HG02884 (cell line): ENCODE data around the gene RHEB.
A peak's percentile ranks its signal among the peaks of the same experiment; 100 is the strongest.

ENCODE experiments used
- ATAC-seq: cut with Tn5 transposase; IDR thresholded peaks from one replicate; pipeline ENCODE4 v1.9.1; 2021; ENCODE audit warnings: mild to moderate bottlenecking, moderate library complexity; ENCODE audit not compliant: unreplicated experiment

RHEB gene, protein sequence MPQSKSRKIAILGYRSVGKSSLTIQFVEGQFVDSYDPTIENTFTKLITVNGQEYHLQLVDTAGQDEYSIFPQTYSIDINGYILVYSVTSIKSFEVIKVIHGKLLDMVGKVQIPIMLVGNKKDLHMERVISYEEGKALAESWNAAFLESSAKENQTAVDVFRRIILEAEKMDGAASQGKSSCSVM

DNA sequence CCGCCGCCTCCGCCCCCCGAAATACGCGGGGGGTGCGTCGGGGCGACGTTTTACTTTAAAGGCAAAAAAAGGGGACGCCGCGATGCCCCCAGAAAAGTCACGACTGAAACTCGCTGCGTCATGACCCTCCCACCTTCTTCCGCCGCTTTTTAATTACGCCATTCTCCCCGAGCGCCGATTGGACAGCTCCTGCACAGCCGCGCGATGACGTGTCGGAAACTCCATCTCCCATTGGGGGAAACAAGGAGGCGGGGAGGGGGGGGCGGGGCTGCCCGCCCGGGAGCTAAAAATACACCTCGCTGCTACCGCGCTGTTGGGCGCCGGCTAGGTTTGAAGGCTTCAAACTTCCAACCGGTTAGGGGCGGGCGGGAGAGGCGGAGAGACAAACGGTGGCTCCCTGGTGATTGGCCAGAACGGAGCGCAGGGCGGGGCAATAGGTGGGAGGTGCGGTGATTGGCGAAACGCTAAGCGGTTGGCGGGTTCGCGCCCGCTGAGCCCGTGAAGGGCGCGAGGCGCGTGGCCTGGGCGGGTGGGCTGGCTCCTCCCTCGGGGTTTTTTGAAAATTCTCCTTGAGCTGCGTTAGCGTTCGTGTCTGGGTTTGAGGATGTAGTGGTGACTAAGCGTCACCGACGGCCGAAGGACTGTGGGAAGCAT is at the start of gene RHEB:
RHEB (minus strand) TSS at position 131 of the 654 bp plus-strand sequence. CDS start 384 bp downstream, outside the sequence.
- ATAC-seq, result peak; percentile 76

DNA sequence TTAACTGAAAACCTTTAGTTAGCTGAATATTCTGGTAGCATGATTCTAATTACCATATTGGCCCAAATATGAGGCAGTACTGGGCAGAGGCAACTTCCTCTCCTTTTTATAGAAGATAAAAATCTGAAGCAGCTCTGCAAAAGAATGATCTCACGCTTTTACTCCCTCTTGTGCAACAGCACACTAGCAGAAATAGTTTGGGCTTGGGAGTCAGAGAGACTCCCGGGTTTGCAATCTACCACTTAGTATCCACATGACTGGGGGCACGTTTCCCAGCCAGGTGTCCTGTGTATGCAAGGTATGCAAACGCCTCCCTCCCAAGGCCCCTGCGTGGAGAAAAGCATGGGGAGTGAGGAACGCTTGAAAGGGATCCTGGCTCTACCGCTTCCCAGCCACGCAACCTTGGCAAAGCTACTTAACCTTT is 47.2 kb upstream of the RHEB start:
- ATAC-seq, result no peak

DNA sequence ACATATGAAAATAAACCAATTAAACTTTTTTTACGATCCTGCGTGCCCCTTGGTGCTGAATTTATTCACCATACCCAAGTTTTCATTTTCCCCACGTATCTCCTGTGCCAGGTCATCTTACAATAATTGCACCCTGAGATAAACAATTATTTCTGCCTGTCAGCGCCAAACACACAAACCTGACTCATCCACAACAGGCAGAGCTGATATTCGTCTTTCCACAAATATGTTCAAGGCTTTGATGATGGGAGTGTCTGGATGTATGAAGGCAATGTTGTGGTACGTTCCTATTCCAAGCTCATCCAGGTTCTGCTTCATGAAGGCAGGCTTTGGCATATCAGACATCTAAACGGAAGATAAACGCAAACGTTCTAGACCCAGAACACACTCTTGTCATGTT is 45.8 kb upstream of the RHEB start:
- no peak for ATAC-seq

DNA sequence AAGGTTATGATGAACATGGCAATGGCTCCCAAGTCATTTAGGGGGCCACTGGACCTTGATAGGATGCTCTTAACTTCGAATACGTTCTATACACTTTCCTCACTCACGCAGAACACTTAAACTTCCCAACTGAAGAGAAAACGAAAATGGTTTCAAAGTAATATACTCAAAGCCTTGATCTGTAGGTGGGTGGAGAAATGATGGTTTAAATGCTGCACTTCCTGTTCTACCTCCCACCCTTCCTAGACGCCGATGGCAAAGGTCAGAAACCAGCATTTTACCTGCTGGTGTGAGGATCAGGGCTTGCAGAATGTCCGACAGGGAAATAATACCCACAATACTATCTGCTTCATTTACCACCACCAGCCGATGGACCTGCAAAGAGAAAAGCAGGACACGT is 40.5 kb upstream of the RHEB start:
- ATAC-seq, result no peak

DNA sequence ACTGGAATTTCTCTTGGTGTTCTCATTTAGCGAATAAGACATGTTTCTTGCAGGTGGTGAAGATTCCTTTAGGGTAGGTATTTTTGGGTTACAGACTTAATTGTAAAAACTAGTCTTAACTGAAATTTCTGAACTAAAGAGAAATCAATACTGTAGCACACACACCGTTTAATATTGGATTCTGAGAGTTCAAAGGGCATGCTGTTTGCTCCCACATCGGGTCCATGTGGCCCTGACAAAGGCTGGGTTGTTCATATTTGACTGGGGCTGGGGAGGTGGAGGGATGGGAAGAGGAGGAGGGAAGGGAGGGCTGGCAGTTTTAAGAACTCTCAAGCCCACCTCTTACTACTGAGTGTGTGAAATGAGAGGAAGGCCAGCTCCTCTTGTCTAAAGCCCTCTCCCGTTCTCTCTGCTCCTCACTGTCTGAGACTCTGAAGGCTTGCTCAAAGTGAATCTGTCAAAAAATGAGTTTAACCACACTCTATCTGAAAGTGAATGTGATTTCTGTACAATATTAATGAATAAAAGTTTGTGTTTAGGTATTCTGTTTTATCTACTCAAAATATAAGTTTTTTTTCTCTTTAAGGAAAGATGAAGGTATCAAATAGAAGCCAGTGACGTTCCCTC is 40.0 kb upstream of the RHEB start:
- no peak for ATAC-seq

DNA sequence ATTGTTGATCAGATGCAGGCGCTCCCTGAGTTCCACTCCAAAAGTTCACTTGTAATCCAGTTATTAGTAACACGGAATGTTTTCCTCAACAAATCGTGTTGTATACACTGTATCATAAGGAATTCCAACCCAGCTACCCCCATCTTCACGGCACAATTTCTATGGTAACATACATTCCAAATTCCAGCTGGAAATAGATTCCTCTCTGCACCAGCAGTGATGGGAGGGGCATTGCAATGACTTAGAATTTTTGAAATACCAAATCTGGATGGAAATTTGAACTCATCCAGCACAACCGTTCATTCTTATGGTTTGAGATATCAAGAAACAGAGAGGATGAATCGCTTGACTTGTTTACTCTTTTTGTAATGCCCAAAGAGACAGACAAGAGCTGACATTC is 38.9 kb upstream of the RHEB start:
- ATAC-seq, result no peak

DNA sequence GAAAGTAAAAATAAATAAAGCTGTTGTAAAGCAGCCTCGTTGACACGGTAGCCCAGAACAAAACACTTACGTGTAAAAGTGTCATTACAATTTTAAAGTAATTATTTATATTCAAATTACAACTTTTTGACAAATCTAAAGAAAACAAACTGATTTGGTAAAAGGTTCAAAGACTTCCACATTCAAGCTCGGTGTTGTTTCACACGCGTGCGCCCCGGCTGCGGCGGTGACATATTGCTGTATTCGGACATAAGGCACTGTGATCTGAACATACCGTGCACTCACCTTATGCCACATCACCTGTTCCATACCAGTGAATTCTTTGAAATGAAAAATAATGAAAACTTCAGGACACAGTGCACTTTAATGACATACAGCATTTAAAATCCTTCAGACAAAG is 36.9 kb upstream of the RHEB start:
- ATAC-seq, result no peak

DNA sequence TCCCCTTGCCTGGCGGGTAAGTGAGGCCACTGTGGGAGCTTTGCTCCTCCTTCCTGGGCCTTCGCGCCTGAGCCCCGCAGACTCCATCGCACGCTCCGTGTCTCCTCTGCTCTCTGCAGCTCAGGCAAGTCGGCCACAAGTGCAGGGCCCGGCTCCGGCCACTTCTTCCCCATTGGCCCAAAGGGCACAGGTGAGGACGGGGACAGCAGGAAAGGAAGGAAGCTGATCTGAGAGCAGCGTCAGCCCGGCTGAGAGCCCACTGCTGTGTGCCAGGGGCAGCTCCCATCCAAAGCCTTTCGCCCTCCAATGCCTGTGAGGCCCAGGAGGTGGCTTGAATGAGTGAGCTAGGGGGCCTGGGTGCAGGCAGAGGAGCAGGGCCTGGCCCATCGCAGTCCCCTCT is 33.7 kb upstream of the RHEB start:
- ATAC-seq, result no peak

DNA sequence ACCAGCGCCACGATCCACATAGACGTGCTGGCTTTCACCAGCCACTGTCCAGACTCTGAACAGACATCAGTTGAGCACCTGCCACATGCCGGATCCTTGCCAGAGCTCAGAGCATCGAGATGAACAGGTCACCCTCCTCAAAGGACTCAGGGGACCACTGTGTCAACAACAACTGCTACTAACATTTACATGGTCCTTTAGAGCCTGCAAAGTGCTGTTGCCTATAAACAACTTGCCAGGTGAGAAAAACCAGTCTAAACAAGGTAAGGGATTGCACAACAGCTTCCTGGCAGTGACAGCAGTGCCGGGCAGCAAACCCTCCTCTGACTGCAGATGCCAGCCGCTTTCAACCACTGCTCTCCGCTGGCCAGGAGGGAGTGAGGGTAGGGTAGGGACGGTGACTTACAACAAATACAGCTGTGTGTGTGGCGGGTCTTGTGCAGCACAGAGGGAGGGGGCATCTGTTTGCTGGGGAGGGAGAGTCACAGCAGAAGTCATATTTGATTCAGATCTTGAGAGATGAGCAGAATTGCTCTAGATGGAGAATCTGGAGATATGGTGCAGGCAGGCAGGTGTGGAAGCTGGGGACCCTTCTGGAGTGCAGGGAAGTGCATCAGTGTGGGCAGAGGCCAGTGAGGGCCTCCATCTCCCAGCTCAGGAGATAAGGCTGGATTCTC is 32.8 kb upstream of the RHEB start:
- no peak for ATAC-seq

DNA sequence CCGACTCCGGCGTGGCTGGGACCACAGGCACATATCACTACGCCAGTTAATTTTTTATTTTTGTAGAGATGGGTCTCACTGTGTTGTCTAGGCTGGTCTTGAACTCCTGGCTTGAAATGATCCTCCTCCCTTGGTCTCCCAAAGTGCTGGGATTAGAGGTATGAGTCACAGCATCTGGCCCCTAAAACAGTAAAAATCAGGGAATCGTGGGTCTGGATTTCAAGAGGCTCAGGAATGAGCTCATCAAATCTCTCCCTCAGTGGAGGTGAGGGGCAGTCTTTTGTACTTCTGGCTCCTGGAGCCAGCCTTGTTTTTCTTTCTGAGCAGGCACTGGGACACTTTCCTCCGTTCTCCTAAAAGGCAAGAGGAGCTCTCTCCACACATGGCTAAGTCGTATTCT is 32.1 kb upstream of the RHEB start:
- ATAC-seq, result no peak

DNA sequence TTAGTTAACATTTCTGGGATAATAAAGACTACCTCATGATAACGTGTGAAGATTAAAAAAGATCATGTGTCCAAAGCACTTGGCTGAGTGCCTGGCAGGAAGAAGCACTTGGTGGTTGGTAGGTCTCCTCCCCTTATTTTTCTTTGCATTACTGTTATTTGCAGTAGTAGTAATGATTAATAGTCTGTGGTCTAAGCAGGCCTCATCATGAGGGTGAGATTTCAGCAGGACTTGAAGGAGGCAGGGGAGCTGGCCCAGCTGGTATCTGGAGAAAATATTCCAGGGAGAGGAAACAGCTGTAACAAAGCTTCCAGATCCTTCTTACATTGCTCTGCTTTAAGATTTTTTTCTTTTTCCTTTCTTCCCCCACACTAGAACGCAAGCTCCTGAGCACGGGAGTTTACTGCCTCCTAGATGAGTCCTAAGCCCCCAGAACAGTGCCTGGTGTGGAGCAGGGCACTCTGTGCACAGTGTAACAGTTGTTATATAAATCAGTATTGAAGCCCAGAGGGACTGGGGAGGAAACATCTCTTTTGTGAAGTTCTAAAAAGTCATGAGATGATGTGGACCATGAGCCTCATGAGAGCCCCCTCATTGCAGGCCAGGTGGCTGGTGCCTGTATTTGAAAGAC is 31.1 kb upstream of the RHEB start:
- no peak for ATAC-seq

DNA sequence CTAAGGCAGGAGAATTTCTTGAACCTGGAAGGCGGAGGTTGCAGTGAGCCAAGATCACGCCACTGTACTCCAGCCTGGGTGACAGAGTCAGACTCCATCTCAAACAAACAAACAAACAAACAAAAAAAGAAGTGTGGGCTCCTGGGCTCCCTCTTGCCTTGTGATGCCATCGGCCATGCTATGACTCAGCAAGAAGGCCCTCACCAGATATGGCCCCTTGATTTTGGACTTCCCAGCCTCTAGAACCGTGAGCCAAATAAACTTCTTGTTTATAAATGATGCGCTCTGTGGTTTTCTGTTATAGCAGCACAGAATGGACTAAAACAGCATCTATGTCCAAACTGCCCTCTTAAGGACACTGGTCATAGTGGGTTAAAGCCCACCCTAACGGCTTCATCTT is 29.9 kb upstream of the RHEB start:
- ATAC-seq, result no peak

DNA sequence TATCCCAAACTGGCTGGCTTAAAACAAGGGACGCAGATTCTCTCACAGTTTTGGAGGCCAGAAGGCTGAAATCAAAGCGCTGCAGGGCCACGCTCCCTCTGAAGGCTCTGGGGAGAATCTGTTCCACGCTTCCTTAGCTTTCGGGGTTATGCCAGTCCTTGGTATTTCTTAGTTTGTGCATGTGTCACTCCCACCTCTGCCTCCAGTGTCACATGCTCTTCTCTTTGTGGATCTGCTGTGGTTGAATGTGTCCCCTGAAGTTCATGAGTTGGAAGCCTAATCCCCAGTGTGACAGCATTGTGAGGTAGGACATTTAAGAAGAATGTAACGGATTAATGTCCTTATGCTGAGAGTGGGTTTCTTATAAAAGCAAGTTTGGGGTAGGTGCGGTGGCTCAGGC is 29.4 kb upstream of the RHEB start:
- ATAC-seq, result no peak

DNA sequence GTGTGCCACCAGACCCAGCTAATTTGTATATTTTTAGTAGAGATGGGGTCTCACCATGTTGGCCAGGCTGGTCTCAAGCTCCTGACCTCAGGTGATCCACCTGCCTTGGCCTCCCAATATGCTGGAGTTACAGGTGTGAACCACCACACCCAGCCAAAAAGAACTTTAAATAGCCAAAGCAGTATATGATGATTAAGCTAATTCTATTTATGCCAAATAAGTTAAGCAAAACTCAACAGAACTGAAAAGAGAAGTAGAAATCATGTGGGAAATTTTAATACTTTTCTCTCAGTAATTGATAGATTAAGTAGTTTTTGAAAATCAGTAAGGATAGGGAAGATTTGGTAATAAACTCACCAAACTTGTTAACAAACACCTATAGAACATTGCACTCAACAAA is 24.5 kb upstream of the RHEB start:
- ATAC-seq, result no peak

DNA sequence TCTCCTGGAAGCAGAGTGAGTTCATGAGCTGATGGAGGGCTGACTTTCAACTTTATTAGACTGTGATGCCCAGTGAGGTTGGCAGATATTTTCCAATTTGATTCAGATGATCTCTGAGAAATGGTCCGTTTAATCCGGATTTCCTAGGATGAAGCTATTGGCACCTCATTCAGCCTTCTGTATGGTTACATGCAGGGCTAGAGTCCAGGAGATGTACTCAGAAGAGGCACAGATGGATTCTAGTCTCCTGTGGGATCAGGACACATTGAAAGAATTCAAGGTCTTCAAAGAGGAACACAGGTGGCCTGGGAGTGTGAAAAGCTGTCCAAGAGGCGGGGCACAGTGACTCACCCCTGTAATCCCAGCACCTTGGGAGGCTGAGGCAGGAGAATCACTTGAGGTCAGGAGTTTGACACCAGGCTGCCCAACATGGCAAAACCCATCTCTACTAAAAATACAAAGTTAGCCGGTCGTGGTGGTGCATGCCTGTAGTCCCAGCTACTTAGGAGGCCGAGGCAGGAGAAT is 23.0 kb upstream of the RHEB start:
- no peak for ATAC-seq

DNA sequence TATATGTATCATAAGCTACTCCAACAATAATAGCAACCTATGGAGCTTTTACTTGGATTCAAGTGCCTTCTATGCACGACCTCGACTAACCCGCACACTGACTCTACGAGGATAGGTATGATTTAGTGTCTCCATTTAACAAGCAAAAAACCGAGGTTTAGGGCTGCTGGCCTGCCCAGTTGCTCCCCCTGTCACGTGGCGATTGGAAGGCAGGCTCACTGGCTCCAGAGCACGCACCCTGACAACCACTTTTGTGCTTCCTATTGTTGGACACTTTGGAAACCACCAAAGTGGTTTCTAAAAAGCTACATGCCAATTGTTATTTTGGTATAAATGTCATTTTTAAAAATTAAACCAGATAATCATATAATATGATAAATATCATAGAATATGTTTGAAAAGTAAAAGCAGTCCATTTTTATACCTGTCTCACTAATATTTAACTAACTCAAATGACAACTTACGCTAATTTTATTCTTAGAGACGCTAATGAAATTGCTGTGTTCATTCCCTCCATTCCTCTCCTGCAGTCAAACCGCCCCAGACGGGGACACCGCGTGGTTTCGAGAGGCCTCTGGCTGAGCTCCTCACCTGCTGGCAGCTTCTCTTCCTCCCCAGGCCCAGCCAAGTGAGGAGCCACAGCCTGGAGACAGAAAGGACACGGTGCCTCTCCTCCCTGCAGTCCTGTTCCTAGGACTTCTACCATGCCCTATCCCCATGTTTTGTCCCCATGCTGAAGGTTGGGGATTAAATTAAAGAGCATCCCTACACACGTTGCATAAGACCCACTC is 22.2 kb upstream of the RHEB start:
- no peak for ATAC-seq

DNA sequence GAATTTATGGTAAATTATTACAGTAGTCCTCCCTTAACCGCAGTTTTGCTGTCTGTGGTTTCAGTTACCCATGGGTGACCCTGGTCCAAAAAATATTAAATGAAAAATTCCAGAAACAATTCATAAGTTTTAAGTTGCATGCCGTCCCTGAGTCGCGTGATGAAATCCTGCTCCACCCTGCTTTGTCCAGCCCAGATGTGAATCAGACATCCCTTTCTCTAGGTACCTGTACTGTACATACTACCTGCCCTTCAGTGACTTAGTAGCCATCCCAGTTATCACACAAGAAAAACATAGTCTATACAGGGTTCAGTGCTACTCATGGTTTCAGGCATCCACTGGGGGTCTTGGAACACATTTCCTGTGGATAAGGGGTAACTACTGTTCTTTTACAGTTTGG is 20.5 kb upstream of the RHEB start:
- ATAC-seq, result no peak

DNA sequence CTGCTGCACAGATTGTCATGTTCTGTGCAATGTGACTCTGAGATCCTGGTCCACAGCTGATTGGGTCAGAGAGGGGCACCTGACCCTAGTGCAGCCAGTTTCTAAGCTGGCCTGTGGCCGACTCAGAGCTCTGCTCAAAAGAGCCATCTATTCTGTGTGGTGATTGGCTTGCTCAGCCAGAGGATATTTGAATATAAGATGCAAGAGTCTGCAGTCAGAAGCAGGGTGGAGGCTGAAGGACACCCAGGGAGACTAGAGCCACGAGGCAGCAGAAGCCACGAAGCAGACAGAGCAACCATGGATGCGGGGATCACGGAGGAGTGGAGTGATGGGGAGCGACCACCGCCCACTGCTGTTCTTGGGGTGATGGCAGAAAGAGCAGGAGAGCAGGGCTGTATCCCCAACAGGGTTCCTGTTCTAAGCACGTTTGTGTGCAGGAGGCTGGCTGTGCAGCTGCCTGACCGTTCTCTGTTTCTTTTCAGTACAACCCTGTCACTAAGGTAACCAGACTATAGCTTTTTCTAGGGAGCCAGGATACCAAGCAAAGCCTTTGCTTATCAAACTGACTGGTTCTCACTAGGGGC is 19.5 kb upstream of the RHEB start:
- peak; percentile 73 for ATAC-seq

DNA sequence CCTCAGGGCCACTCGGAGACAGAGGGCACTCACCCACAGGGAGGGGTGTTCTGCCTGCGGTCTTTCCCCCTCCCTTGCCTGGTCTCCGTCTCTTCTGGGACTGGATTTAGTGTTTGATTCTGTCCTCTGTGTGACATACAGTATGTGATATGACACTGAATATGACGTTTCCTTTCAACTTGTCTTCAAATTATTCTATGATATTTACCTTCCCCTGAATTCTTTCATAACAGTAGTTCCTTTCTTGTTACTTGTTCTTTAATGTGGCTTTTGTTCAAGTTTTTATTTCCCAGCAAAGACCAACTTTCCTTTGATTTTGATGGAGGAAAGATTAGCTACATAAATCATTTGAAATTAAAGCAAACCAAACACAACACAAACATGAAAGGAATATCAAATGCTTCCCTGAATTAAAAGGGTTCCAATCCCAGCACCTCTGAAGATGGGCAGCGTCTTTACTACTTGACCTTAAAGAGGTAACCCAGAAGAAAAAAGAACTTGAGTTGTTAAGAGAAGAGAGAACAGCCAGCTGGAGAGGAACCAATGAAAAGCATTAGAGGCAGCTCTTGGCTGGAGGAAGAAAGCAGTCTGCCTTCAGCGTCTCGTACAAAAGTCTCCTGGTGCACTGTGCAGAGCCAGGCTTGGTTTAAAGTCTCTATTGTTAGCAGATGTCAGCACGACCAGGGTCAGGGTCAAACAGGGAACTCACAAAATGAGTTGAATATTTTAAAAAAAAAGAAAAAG is 18.3 kb upstream of the RHEB start:
- no peak for ATAC-seq
